ENCODE results near the gene LIN7A.

Gene LIN7A

DNA sequence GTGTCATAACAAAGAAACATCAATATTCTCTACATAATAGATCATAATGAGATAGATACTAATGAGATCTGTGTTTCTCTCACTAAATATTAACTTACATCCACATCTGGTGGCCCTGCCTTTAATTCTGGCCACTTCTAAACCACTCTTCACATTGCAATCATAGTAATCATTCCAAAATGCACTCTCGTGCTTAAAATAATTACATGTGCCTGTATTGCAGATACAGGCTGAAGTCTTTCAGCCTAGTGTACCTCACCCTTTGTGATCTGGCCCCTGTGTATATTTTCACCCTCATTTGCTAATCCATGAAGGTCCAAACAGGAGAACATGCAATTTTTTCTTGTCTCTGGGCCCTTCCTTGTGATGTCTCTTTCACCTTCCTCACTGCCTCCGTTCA is 108.0 kb downstream of the LIN7A start:
- no peaks in the 10 kb centered on the region for H3K4me1 ChIP-seq (ENCODE audit: insufficient read depth, low read length)
- no peak overlapping the region for H3K9ac ChIP-seq (ENCODE audit: low read depth, low read length)
- H3K36me3 ChIP-seq (ENCODE audit: insufficient read depth, low read length): no peaks in the 10 kb centered on the region
- H3K9me3 ChIP-seq (ENCODE audit: control insufficient read depth, insufficient read depth, low read length): no peaks in the 10 kb centered on the region

DNA sequence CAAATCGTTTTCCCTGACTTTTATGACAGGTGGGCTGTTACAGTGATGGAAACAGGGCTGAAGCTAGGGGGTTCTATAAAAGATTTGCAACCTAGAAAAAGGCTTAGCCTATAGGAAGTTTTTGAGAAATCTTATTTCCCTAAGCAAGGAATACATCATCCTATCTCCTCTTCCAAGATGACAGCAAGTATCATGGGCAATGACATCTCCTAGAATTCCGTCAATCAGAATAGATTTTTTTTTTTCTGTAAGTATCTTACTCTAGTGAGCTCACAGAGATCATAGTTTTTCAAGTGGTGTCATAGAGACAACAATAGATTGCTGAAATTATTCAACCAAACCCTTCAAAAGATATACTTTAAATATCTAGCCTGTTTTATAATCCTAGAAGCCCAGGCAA is 112.2 kb downstream of the LIN7A start:
- H3K36me3 ChIP-seq (ENCODE audit: insufficient read depth, low read length): no peaks in the 10 kb centered on the region
- no peak overlapping the region for H3K9ac ChIP-seq (ENCODE audit: low read depth, low read length)
- no peaks in the 10 kb centered on the region for H3K9me3 ChIP-seq (ENCODE audit: control insufficient read depth, insufficient read depth, low read length)
- H3K4me1 ChIP-seq (ENCODE audit: insufficient read depth, low read length): 0 out of 2 replicates have a peak, but pooled peaks cover 2% of the 10 kb centered on the region

DNA sequence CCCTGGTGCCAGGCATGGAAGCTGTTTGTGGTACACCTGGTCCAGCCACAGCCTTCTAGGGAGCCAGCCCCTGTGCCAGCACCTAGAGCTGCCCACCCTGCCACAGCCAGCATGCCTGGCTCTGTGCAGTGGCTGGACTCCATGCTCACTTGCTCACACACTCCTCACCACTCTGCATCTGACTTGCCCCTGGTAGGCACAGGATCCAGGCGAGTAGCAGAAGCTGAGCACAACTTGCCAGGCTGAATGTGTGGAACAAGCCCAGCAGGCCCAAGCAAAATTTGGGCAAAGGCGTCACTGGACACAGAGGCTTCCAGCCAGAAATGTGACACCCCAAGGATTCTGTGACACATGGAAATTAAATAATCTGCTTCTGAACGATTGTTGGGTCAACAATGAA is 114.3 kb downstream of the LIN7A start:
- no peak overlapping the region for H3K9ac ChIP-seq (ENCODE audit: low read depth, low read length)
- H3K36me3 ChIP-seq (ENCODE audit: insufficient read depth, low read length): no peaks in the 10 kb centered on the region
- H3K4me1 ChIP-seq (ENCODE audit: insufficient read depth, low read length): peaks cover 2% of the 10 kb centered on the region; the same call in 1 of the 2 replicates
- H3K9me3 ChIP-seq (ENCODE audit: control insufficient read depth, insufficient read depth, low read length): no peaks in the 10 kb centered on the region

DNA sequence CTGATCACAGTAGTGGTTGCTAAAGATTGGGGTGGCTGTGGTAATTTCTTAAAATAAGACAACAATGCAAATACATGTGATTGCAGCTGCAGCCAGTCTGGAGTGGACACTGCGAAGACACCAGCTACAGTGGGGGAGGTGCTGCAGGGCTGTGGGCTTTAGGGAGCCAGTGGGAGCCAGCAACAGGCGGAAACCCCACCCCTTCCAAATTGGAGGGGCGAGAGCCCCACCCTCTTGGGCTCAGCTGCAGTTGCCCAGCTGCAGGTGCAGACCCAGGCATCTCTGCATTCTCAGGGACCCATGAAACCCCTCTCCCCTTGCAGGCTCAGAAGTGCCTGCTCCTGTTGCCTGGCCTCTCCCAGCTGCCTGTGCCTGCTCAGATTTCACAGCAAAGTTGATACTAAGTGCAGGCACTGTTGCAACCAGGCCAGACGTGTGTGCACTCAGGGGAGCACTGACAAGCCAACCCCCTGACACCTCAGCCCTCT is 116.2 kb downstream of the LIN7A start:
- Histone ChIP-seq H3K9me3 (ENCODE audit: control insufficient read depth, insufficient read depth, low read length) (no peaks in the 10 kb centered on the region), H3K9ac (ENCODE audit: low read depth, low read length) (no peak overlapping the region), H3K36me3 (ENCODE audit: insufficient read depth, low read length) (no peaks in the 10 kb centered on the region), H3K4me1 (ENCODE audit: insufficient read depth, low read length) (peaks cover 2% of the 10 kb centered on the region; the same call in 1 of the 2 replicates)

DNA sequence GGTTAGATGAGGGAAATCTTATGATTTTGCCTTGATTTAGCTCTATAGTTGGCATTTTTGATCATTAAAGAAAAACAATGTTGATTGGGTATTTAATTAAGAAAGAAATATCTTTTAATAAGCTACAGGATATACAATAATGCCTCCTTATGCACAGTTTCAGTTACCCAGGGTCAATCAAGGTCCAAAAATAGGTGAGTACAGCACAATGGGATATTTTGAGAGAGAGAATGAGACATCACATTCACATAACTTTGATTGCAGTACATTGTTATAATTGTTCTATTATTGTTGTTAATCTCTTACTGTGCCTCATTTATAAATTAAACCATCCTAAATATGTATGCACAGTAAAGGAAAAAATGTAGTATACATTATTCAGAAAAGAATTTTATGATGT is 118.9 kb downstream of the LIN7A start:
- H3K9ac ChIP-seq (ENCODE audit: low read depth, low read length): no peak overlapping the region
- no peaks in the 10 kb centered on the region for H3K36me3 ChIP-seq (ENCODE audit: insufficient read depth, low read length)
- peaks cover 2% of the 10 kb centered on the region; the same call in 1 of the 2 replicates for H3K4me1 ChIP-seq (ENCODE audit: insufficient read depth, low read length)
- H3K9me3 ChIP-seq (ENCODE audit: control insufficient read depth, insufficient read depth, low read length): no peaks in the 10 kb centered on the region

DNA sequence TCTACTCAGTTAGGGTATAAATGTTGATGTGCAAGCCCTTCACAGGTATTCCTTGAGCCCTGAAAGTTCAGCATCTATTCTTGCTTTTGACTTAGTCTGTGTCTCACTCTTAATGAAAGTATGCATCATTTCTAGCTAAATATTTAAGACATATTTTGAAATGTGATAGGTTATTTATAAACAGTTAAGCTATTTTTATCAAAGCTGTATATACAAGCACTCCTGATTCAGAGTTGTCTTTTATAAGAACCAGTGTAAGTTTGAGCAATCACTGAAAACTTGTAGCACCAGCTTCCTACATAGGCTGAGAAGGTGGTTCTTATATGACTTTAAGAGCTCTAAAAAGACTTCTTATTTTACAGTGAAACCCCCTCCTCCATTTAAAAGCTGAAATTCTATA is 122.4 kb downstream of the LIN7A start:
- Histone ChIP-seq H3K4me1 (ENCODE audit: insufficient read depth, low read length) (no peaks in the 10 kb centered on the region; the same call in 1 of the 2 replicates), H3K9ac (ENCODE audit: low read depth, low read length) (no peak overlapping the region), H3K36me3 (ENCODE audit: insufficient read depth, low read length) (no peaks in the 10 kb centered on the region), H3K9me3 (ENCODE audit: control insufficient read depth, insufficient read depth, low read length) (no peaks in the 10 kb centered on the region)

DNA sequence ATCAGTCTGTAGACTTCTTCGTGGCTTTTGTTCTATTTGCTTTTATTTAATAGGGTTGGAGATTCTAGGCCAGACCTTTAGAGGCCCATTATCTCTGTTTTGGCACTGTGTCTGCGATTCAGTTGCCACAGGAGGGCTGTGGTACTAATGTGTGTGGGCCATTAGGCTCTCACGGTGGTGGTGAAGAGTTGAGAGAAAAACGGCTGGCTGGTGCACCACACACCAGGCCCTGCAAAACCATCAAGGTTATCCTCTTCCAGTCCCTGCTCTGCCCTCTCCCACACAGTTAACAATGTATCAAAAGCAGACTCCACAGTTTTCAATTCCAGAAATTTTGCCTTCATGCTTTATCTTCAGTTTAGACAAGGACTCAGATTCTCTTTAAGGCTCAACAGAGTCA is 123.3 kb downstream of the LIN7A start:
- no peaks in the 10 kb centered on the region for H3K4me1 ChIP-seq (ENCODE audit: insufficient read depth, low read length)
- H3K36me3 ChIP-seq (ENCODE audit: insufficient read depth, low read length): no peaks in the 10 kb centered on the region
- H3K9ac ChIP-seq (ENCODE audit: low read depth, low read length): no peak overlapping the region
- no peaks in the 10 kb centered on the region for H3K9me3 ChIP-seq (ENCODE audit: control insufficient read depth, insufficient read depth, low read length)

DNA sequence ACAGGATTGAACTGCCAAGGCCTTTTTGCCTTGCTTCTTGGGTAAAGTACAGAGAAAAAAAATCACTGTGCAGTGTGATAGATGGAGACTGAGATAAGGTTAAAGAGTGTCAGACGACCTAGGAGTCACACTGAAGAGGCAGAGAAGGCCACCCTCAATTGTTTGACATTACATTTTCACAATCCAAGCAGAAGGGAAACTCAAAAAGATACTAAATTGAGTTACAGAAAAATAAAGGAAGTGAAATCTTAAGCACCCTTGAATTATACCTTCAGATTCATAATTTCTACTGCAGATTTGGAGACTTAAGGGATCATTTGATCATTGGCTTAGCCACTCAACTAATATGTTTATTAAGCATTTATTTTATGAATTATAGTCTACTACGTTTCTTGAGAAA is 123.9 kb downstream of the LIN7A start:
- no peaks in the 10 kb centered on the region for H3K9me3 ChIP-seq (ENCODE audit: control insufficient read depth, insufficient read depth, low read length)
- no peaks in the 10 kb centered on the region for H3K4me1 ChIP-seq (ENCODE audit: insufficient read depth, low read length)

DNA sequence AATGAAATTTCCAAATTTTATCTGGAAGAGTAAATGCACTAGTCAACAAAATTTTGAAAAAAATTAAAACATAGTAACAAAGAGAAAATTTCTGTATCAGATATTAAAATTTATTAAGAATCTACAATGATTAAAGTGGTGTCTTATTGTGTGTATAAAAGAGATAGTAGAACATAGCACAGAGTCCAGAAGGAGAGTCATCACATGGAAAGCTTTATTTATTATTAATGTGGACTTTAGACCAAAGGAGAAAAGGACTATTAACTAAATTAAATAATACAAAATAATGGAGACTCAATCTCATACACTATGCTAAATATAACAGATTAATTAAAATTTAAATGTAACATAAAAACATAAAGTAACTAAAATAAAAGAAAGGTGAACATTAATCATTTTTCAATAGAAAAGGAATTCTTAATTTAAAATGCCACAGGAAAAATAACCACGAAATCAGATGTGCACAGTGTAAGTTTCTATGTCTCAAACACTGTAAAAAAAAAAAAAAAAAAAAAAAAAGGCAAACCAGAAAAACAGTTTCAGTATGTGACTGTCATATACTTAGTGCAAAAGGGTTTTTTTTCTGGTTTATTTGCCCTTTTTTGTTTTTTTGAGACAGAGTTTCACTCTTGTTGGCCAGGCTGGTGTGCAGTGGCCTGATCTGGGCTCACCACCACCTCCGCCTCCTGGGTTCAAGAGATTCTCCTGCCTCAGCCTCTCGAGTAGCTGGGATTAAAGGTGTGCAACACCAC is 125.6 kb downstream of the LIN7A start:
- Histone ChIP-seq H3K9ac (ENCODE audit: low read depth, low read length) (no peak overlapping the region), H3K36me3 (ENCODE audit: insufficient read depth, low read length) (no peaks in the 10 kb centered on the region), H3K4me1 (ENCODE audit: insufficient read depth, low read length) (no peaks in the 10 kb centered on the region), H3K9me3 (ENCODE audit: control insufficient read depth, insufficient read depth, low read length) (no peaks in the 10 kb centered on the region)

More for the DNA sequence above, 123.9 kb downstream of the LIN7A start:
- Histone ChIP-seq H3K9ac (ENCODE audit: low read depth, low read length) (no peak overlapping the region), H3K36me3 (ENCODE audit: insufficient read depth, low read length) (no peaks in the 10 kb centered on the region)

DNA sequence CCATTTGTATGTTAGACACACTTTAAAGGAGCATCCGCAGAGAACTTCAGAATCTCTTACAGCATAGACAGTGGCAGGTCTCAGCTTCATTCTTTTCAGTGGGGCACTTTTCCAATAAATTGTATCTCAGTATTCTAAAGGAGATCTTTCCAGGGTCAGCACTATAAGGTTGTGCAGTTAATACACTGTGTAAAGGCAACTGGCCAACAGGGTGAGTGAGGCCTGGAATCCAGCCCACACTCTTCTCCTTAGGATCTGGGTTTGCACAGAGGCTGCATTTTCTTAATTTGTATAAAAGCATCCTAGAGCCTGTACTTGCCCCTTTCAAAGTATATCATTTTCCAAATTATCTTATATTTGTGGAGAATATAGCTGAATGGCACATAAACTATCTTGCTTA is 126.9 kb downstream of the LIN7A start:
- no peaks in the 10 kb centered on the region for H3K4me1 ChIP-seq (ENCODE audit: insufficient read depth, low read length)
- no peaks in the 10 kb centered on the region for H3K36me3 ChIP-seq (ENCODE audit: insufficient read depth, low read length)
- H3K9ac ChIP-seq (ENCODE audit: low read depth, low read length): no peak overlapping the region
- H3K9me3 ChIP-seq (ENCODE audit: control insufficient read depth, insufficient read depth, low read length): no peaks in the 10 kb centered on the region

DNA sequence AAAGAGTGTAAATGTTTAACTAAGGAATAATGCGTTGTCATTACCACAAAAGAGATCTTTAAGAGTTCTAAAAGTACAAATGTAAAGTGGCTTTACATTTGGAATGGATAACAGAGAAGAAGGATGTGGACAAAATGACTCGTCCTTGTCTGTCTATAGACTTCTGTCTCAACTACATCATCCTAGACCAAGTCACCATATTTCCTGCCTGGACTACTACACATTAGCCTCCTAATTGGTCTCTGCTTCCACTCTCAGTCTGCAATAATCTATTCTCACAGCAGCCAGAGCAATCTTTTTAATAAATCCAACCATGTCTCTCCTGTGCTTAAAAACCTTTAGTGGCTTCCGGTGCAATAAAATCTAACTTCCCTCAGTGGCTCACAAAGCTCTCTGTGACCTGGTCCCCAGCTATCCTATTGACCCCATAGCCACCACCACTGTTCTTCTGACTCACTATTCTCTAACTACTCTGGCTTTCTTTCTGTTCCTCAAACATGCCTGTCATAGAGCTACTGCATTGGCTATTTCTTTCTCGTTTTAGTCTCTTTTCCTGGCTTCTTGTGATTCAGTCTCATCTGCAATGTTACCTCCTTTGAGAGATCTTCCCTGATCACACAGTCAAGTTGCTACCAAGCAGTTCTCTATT is 130.0 kb downstream of the LIN7A start:
- Histone ChIP-seq H3K9ac (ENCODE audit: low read depth, low read length) (no peak overlapping the region), H3K36me3 (ENCODE audit: insufficient read depth, low read length) (no peaks in the 10 kb centered on the region), H3K4me1 (ENCODE audit: insufficient read depth, low read length) (no peaks in the 10 kb centered on the region), H3K9me3 (ENCODE audit: control insufficient read depth, insufficient read depth, low read length) (no peaks in the 10 kb centered on the region)

DNA sequence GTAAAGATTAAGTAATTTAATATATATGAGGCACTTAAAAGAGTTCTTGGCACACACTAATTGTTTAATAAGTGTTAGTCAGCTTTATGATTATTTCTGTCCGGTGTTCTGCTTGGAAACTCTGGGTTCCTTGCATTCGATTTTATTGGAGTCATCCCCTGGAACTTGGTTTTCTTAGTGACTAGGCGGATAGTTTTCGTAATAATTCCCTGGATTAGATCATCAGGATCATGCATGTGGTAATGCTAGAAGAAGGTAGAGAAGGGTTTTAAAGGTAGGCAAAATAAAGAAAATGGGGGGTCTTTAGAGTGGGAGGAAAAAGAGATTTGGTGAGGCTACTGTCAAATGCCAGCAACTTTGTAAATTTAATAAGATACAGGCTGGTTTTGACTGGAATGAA is 132.6 kb downstream of the LIN7A start:
- H3K36me3 ChIP-seq (ENCODE audit: insufficient read depth, low read length): no peaks in the 10 kb centered on the region
- no peaks in the 10 kb centered on the region for H3K4me1 ChIP-seq (ENCODE audit: insufficient read depth, low read length)
- no peak overlapping the region for H3K9ac ChIP-seq (ENCODE audit: low read depth, low read length)
- no peaks in the 10 kb centered on the region for H3K9me3 ChIP-seq (ENCODE audit: control insufficient read depth, insufficient read depth, low read length)

DNA sequence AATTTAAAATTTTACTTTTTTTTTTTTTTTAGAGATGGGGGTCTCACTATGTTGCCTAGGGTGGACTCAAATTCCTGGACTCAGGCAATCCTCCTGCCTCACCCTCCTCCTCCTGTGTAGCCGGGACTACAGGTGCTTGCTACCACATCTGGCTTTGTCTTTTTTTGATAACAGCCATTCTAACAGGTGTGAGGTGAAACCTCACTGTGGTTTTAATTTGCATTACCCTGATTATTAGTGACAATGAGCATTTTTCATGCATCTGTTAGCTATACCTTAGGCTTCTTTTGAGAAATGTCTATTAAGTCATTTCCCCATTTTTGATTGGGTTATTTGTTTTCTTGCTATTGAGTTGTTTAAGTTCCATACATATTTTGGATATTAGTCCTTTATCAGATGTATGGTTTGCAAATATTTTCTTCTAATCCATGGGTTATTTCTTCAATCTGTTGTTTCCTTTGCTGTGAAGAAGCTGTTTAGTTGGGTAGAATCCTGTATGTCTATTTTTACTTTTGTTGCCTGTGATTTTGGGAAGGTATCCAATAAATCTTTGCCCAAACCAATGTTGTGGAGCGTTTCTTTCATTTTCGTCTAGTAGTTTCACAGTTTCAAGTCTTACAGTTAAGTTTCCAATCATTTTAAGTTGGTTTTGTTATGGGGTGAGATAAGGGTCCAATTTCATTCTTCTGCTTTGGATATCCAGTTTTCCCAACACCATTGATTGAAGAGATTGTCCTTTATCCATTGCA is 134.9 kb downstream of the LIN7A start:
- Histone ChIP-seq H3K4me1 (ENCODE audit: insufficient read depth, low read length) (no peaks in the 10 kb centered on the region), H3K9ac (ENCODE audit: low read depth, low read length) (no peak overlapping the region), H3K9me3 (ENCODE audit: control insufficient read depth, insufficient read depth, low read length) (no peaks in the 10 kb centered on the region), H3K36me3 (ENCODE audit: insufficient read depth, low read length) (no peaks in the 10 kb centered on the region)

DNA sequence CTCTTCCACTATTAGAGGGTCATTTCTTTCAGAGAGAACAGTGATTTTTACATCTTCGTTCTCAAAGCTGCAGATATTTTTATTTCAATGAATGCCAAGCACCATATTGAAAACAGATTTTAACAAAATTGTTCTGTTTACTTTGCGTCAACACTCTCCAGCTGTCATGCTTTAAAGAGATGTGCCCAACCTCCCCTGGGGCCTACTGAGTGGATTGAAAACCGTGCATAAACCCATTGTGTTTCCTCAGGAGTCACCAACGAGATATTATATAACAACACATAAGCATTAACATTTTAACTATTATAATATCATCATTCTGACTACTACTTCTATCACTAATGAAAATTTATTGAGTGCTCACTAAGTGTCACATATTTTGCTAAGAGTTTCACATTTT is 139.5 kb downstream of the LIN7A start:
- Histone ChIP-seq H3K9ac (ENCODE audit: low read depth, low read length) (no peak overlapping the region), H3K9me3 (ENCODE audit: control insufficient read depth, insufficient read depth, low read length) (no peaks in the 10 kb centered on the region), H3K36me3 (ENCODE audit: insufficient read depth, low read length) (no peaks in the 10 kb centered on the region), H3K4me1 (ENCODE audit: insufficient read depth, low read length) (peaks cover 6% of the 10 kb centered on the region; the same call in 1 of the 2 replicates)
